T-helper 1 cell treated with Interleukin-12 subunit alpha and Interleukin-12 subunit beta and Interleukin-4 antibody, amounts not matched to agents 30 ng/mL and 1 ng/mL, for 36 hours (primary cell): ENCODE results near the gene LRRN3. TPM values are rescaled to one million over a fixed set of nuclear protein-coding genes. Genes with fewer than 3 reads are reported as not detected.

Source experiments
- intact Hi-C: fragments of 100-400 bp; cut with micrococcal nuclease; formaldehyde crosslinking; loops from one replicate; pipeline ENCODE4 v1.15.1; 2024
- total RNA-seq: library from RNA; stranded (reverse); gene quantifications from 2 replicates; pipeline ENCODE4 v1.2.3, GENCODE V29; 2022

The LRRN3 gene
- total RNA-seq, 1 donor from 2014 or later, result 127 TPM

DNA sequence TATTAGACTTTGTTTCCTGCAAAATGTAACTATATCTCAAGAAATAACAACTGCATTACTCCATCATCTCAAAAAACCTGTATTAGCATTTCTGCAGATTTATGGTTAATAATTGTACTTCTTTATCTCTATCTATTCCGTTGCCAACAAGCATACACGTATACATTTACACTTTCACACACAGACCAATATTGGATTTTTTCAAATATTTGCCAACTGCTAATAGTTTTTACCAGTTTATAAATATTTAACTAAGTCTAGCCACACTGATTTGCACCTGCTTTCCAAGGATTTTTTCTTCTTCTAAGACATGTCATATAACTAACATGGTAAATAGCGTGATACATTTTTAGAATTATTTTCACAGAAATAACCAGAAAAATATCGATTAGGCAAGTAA lies 12.2 kb downstream of the LRRN3 start:
- intact Hi-C loops, result no loop called here

DNA sequence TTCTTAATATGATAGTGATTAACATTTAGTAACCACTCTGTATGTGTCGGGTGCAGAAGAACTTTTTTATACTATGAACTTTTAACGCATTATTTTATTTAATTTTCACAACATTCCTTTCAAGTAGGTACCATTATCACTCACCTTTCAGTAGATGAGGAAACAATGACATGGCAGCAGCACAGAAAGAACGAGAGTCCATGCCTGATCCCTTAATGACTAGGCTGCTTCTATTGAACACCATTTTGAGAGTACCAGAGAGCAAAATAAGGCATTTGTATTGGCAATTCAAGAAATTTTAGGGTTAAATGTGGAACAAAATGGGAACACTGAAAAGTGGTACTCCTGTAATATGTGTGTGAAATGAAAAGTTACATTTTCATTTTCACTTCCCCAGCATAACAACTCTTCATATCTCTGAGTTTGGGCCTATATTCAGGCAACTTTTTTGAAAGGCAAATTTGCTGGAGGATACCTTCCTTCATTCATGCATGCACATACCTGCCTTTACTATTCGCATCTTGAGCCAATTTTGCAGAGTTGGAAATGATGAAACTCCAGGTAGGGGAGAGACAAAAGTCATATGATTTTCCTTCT lies 12.8 kb downstream of the LRRN3 start:
- intact Hi-C loops, result no loop called here

DNA sequence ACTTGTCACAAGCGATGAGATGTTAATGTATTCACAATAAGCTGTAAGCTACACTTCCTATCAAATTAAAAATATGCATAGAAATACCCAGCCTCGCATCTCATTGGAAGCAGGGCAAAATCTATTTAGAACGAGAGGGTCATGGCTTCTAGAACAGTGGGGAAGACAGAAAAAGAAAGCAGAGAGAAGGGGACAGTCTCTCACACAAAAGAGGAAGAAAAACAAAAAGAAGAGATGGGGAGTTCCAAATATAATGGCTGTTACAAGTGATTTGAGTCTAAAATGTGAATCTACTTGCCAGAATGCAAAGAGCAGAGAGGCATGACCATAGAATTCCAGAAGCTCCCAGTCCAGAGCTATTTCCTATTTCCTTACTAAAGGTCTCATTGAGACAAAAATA lies 13.8 kb downstream of the LRRN3 start:
- intact Hi-C loops, result no loop called here

GRCh38 chr7:111105269-111105668 lies 14.3 kb downstream of the LRRN3 start:
- intact Hi-C loops, result no loop called here

- intact Hi-C loops, result no loop called here
Measured at GRCh38 chr7:111107579-111107978, 16.7 kb downstream of the LRRN3 start.

DNA sequence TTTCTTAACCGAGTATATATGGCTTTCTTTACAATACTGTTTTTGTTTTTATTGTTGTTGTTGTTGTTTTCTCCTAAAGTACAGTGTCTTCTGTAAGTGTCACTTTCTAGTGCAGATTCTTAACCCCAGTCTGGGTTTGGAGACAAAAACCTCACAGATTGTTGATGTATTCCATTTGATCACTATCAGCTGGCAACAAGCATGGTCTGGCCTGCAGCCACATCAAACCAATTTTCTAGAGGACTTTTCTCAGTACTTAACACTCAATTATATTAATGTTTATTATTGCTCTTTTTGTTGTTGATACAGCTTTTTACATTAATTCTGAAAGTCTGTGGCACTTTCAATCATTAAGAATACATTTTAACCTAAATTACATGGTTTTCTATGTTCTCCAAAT lies 17.1 kb downstream of the LRRN3 start:
- intact Hi-C loops, result no loop called here

GRCh38 chr7:111108496-111108895 lies 17.6 kb downstream of the LRRN3 start:
- intact Hi-C loops, result no loop called here

GRCh38 chr7:111112439-111112838 lies 21.5 kb downstream of the LRRN3 start:
- intact Hi-C loops, result no loop called here

GRCh38 chr7:111113263-111114017 lies 22.5 kb downstream of the LRRN3 start:
- intact Hi-C loops, result no loop called here

- intact Hi-C loops, result no loop called here
Measured at GRCh38 chr7:111115966-111116365, 25.0 kb downstream of the LRRN3 start.

DNA sequence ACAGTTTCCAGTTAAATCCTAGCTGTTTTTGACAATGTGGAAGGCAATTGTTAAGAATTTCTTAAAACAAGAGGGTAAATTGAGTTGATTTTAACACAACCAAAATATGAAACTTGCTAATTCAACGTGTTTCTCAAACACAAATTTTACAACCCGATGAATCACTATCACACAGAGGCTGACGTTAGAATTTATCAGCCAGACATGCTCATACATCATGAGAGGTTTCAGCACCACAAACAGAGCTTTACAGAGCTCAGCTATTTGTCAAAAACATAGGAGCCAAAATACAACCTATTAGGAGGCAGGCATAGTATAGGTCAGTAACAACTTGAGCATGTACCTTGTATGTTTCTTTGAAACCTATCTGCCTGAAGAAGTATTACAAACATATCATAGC lies 36.1 kb downstream of the LRRN3 start:
- intact Hi-C loops, result no loop called here

DNA sequence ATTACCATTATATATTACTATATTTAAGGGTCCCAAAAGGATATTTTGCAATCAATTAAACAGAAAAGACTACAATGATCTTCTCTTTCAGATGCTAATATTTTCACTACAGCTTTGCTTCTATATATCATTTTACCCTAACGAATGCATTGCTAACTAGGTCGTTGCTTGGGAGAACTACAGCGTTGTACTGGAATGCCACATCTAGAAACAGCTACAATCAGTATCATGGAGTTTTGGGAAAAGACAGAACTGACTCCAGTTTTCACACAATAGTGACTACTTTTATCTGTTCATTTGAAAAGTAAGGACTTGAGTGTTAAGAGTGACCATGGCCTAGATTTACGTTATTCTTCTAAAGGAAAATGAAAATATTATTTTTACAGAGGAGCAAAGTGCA lies 38.5 kb downstream of the LRRN3 start:
- intact Hi-C loops, result no loop called here

- intact Hi-C loops, result no loop called here
Measured at GRCh38 chr7:111132833-111133232, 41.9 kb downstream of the LRRN3 start.

- intact Hi-C loops, result loop anchor here (1.0 to 5.0 kb wide), 7 partner anchors 19 to 425 kb away; partner anchors contain the start of gene IMMP2L
Measured at GRCh38 chr7:111137296-111138192, 46.6 kb downstream of the LRRN3 start.

DNA sequence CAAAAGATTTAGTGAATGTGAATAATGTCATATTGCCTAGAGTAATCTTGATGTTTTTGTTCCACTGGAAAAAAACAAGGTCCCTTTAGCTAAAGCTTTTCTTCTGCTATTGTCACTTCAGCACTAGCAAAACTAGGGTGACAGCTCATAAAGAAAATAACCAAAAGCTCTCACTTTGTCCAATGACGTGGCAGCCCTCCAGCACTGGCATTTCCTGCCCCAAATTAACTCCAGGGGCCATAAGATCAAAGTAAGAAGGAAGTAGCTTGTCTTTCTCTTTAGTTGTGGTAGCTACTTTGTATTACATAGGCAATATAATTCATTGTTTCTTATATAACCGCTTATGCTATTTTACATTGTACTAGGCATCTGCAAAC lies 47.3 kb downstream of the LRRN3 start:
- intact Hi-C loops, result loop anchor here (1.0 to 5.0 kb wide), 7 partner anchors 19 to 425 kb away; partner anchors contain the start of gene IMMP2L

DNA sequence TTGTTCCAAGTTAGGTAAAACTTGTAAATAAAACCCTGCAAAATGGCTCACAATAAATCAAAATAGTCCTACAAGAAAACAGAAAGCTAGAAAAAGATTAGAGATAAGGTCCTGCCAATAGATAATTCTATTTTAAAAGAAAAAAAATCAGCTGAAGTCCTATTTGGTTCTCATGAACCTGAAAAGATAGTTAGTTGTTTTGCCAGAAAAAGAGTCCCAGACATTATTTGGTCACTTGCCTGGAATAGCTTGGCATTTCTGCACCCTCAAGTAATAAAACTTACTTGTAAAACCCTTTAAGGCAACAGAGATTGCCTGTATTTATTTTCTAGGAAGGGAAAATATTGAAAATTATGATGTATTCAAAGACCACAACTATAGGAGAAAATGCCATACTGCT lies 47.7 kb downstream of the LRRN3 start:
- intact Hi-C loops, result loop anchor here (1.0 to 5.0 kb wide), 7 partner anchors 20 to 424 kb away; partner anchors contain the start of gene IMMP2L

GRCh38 chr7:111140091-111140865 lies 49.4 kb downstream of the LRRN3 start:
- intact Hi-C loops, result no loop called here

DNA sequence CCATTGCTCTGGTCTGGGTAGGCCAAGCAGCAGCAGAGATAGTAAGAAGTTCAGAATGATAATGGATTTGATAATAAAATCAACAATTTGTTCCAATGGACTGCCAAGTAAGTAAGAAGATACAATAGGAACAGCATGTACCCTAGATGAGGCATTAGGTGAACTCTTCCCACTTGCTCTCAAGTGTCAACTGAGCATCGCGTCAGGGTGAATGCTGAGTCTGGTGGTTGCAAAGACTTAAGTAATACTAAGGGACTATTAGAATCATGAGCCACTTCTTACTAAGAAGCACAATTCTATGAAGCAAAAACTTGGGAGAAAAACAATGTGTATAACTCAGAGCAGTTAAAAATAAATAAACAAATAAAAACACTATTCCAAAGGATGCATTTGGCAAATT lies 54.5 kb downstream of the LRRN3 start:
- intact Hi-C loops, result no loop called here

- intact Hi-C loops, result no loop called here
Measured at GRCh38 chr7:111146136-111146535, 55.2 kb downstream of the LRRN3 start.

DNA sequence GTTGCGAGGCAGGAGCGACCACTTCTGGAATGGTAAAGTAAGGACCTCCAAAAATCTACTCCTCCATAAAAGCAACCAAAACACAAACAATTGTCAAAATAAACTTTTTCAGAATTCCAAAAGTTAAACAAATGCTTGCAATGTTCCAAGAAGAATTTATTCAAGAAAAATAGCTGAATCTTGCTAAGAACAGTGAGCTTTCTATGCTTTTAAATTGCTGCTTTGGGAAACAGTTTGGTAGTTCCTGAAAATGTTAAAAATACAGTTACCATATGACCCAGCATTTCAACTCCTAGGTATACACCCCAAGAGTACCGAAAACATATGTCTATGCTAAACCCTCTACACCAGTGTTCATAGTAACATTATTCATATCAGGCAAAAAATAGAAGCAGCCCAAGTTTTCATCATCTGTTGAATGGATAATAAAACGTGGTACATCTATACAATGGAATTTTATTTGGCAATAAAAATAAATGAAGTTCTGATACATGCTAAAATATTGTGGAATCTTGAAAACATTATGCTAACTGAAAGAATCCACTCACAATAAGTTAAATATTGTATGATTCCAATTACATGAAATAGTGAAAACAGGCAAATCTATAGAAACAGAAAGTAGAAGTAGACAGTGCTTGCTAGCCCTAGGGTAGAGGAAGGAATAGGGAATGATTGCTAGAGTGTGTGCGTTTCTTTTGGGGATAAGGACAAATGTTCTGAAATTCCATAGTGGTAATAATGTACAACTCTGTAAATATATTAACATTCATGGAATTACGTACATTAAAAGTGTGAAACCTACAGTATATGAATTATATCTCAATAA lies 57.0 kb downstream of the LRRN3 start:
- intact Hi-C loops, result no loop called here
